KMS-11 (cell line): Measurements from ENCODE around the gene NKX2-1.
A peak's percentile ranks its signal among the peaks of the same experiment; 100 is the strongest.

Experiments
- H2AFZ ChIP-seq: fragments of 200-600 bp; sonication (generic); 2 replicates; pipeline ENCODE4 v1.6.1; 2016; ENCODE audit warnings: antibody characterized with exemption, mixed run types, low read depth
- H3K27ac ChIP-seq: fragments of 200-600 bp; sonication (generic); 2 replicates; pipeline ENCODE4 v1.6.1; 2016; ENCODE audit warnings: mild to moderate bottlenecking, mixed run types
- H3K27me3 ChIP-seq: fragments of 200-600 bp; sonication (generic); 2 replicates; pipeline ENCODE4 v1.6.1; 2017; ENCODE audit warnings: mild to moderate bottlenecking, low read depth, mixed run types, moderate library complexity; ENCODE audit not compliant: insufficient read depth
- H3K36me3 ChIP-seq: fragments of 200-600 bp; sonication (generic); 2 replicates; pipeline ENCODE4 v1.6.1; 2017; ENCODE audit warnings: mild to moderate bottlenecking, mixed run types; ENCODE audit not compliant: insufficient read depth
- H3K4me1 ChIP-seq: fragments of 200-600 bp; sonication (generic); 2 replicates; pipeline ENCODE4 v1.6.1; 2016; ENCODE audit warnings: mild to moderate bottlenecking, low read depth, mixed run types; ENCODE audit not compliant: poor library complexity, severe bottlenecking
- H3K4me2 ChIP-seq: fragments of 200-600 bp; sonication (generic); 2 replicates; pipeline ENCODE4 v1.7.0; 2016; ENCODE audit warnings: mild to moderate bottlenecking, mixed run types
- H3K4me3 ChIP-seq: fragments of 200-600 bp; sonication (generic); IDR thresholded peaks from 2 replicates; pipeline ENCODE4 v1.6.1; 2017; ENCODE audit warnings: low read depth, low read length, mixed read lengths; ENCODE audit not compliant: insufficient read depth
- H3K79me2 ChIP-seq: fragments of 200-600 bp; sonication (generic); 2 replicates; pipeline ENCODE4 v1.6.1; 2016; ENCODE audit warnings: low read depth, mixed run types; ENCODE audit not compliant: insufficient read depth
- H3K9ac ChIP-seq: fragments of 200-600 bp; sonication (generic); 2 replicates; pipeline ENCODE4 v1.6.1; 2016; ENCODE audit warnings: mild to moderate bottlenecking, mixed run types
- H4K20me1 ChIP-seq: fragments of 200-600 bp; sonication (generic); 2 replicates; pipeline ENCODE4 v1.6.1; 2016; ENCODE audit warnings: mild to moderate bottlenecking, mixed run types; ENCODE audit not compliant: insufficient read depth
- CTCF ChIP-seq: fragments of 200-600 bp; sonication (generic); conservative IDR thresholded peaks from 2 replicates; pipeline ENCODE4 v1.6.1; 2017; ENCODE audit warnings: low read depth, mild to moderate bottlenecking, antibody characterized with exemption, low read length, moderate library complexity, mixed read lengths

NKX2-1 gene

GRCh38 chr14:36495666-36496065 is 24.4 kb downstream of the NKX2-1 start:
- H3K4me1 ChIP-seq = no peaks in the 10 kb centered on the region
- H3K27ac ChIP-seq = no peak overlapping the region
- no peak overlapping the region for H3K4me3 ChIP-seq
- H3K79me2 ChIP-seq = no peaks in the 10 kb centered on the region
- no peak for TF ChIP-seq CTCF
- no peaks in the 10 kb centered on the region for H3K36me3 ChIP-seq
- H4K20me1 ChIP-seq = no peaks in the 10 kb centered on the region
- no peak overlapping the region for H3K9ac ChIP-seq
- H3K27me3 ChIP-seq = no peaks in the 10 kb centered on the region
- H2AFZ ChIP-seq = no peak overlapping the region
- H3K4me2 ChIP-seq = no peak overlapping the region

- Histone ChIP-seq H3K4me2 (no peak overlapping the region), H3K36me3 (no peaks in the 10 kb centered on the region), H3K79me2 (no peaks in the 10 kb centered on the region), H3K9ac (no peak overlapping the region), H2AFZ (no peak overlapping the region), H3K27ac (no peak overlapping the region), H3K4me1 (no peaks in the 10 kb centered on the region), H3K4me3 (no peak overlapping the region), H4K20me1 (no peaks in the 10 kb centered on the region), H3K27me3 (no peaks in the 10 kb centered on the region)
- TF ChIP-seq CTCF = no peak
These were observed 26.3 kb downstream of the NKX2-1 start for GRCh38 chr14:36493761-36494160.

- no peaks in the 10 kb centered on the region for H3K36me3 ChIP-seq
- no peak overlapping the region for H3K4me2 ChIP-seq
- no peak for TF ChIP-seq CTCF
- H3K9ac ChIP-seq = no peak overlapping the region
- no peaks in the 10 kb centered on the region for H3K79me2 ChIP-seq
- H2AFZ ChIP-seq = no peak overlapping the region
- no peaks in the 10 kb centered on the region for H3K27me3 ChIP-seq
- no peak overlapping the region for H3K27ac ChIP-seq
- H4K20me1 ChIP-seq = no peaks in the 10 kb centered on the region
- H3K4me3 ChIP-seq = no peak overlapping the region
- no peaks in the 10 kb centered on the region for H3K4me1 ChIP-seq
These were observed 34.3 kb downstream of the NKX2-1 start for GRCh38 chr14:36485773-36486172.

GRCh38 chr14:36479344-36479743 is 40.7 kb downstream of the NKX2-1 start:
- no peaks in the 10 kb centered on the region for H3K27me3 ChIP-seq

More at GRCh38 chr14:36479344-36479743, 40.7 kb downstream of the NKX2-1 start:
- Histone ChIP-seq H3K9ac (no peak overlapping the region), H3K36me3 (no peaks in the 10 kb centered on the region), H3K27ac (peak overlapping the region; percentile 52; the same call in 1 of the 2 replicates), H3K79me2 (no peaks in the 10 kb centered on the region), H4K20me1 (no peaks in the 10 kb centered on the region), H3K4me3 (no peak overlapping the region), H3K4me1 (peaks cover 36% of the 10 kb centered on the region), H2AFZ (no peak overlapping the region), H3K4me2 (peak overlapping the region; percentile 42; the same call in 1 of the 2 replicates)
- TF ChIP-seq CTCF = no peak
